Fibroblast of the conjunctiva (primary cell): ENCODE results near the gene COL8A2.

Experiments
- DNase-seq: peaks from one replicate; pipeline ENCODE4 v3.0.0-alpha.2; 2010; ENCODE audit warnings: low read depth

The COL8A2 gene

GRCh38 chr1:36157973-36158826 lies 33.2 kb upstream of the COL8A2 start:
- DNase-seq: no peak

GRCh38 chr1:36157115-36157903 lies 32.3 kb upstream of the COL8A2 start:
- DNase-seq: no peak

- DNase-seq: no peak
These were observed 31.5 kb upstream of the COL8A2 start for GRCh38 chr1:36156329-36157114.

- peak; percentile 51 for DNase-seq
These were observed 30.6 kb upstream of the COL8A2 start, which contains the start of gene MAP7D1 for GRCh38 chr1:36155408-36156328. Gene MAP7D1, plus strand, starts transcription at chr1:36156160. Its CDS starts 258 bp downstream, at chr1:36156418.

- DNase-seq: no peak
These were observed 29.9 kb upstream of the COL8A2 start for GRCh38 chr1:36154765-36155407.

- no peak for DNase-seq
These were observed 29.3 kb upstream of the COL8A2 start for GRCh38 chr1:36154335-36154734.

GRCh38 chr1:36153476-36153875 lies 28.5 kb upstream of the COL8A2 start:
- no peak for DNase-seq

GRCh38 chr1:36151845-36152203 lies 26.8 kb upstream of the COL8A2 start:
- no peak for DNase-seq

DNA sequence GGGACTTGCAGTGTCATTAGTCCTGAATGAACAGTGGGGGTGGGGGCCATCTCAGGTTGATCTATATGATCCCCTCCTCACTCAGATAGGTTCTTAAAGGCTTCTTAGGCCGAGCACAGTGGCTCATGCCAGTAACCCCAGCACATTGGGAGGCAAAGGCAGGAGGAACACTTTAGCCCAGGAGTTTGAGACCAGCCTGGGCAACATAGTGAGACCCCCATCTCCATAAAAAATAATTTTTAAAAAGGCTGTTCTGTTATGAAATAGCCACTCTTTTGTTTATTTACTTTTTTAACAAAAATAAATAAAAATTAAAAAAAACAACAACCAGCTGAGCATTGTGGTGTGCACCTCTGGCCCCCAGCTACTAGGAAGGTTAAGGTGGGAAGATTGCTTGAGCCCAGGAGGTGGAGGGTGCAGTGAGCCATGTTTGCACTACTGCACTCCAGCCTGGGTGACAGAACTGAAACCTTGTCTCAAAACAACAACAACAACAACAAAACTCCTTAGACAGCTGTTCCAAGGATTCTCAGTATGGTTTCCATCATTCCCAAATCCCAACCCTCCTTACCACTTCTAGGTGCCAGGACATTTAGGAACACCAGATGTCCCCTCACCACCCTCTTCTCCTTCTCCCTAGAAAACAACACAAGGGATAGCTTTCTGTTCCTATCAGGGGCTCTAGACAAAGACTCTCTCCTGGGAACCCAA lies 26.3 kb upstream of the COL8A2 start:
- no peak for DNase-seq

GRCh38 chr1:36150296-36151133 lies 25.5 kb upstream of the COL8A2 start:
- peak; percentile 94 for DNase-seq

GRCh38 chr1:36149973-36150295 lies 24.9 kb upstream of the COL8A2 start:
- DNase-seq: no peak

GRCh38 chr1:36149237-36149972 lies 24.4 kb upstream of the COL8A2 start, which contains the start of gene TRAPPC3:
Gene TRAPPC3, minus strand, starts transcription at chr1:36149486. Its CDS starts 108 bp downstream, at chr1:36149378.
- peak; percentile 100 for DNase-seq

GRCh38 chr1:36148821-36149236 lies 23.8 kb upstream of the COL8A2 start:
- DNase-seq: no peak

DNA sequence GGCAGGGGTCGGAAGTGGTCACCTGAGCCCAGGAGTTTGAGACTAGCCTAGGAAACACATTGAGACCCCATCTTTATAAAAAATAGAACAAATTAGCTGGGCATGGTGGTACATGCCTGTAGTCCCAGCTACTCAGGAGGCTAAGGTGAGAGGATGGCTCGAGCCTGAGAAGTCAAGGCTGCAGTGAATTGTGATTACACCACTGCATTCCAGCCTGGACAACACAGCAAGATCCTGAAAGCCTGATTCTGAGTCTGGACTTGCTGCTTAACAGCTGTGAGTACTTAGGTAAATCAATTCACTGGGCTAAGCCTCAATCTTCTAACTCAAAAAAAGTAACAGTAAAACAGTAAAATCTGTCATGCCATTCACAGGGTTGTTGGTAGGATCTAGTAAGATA lies 19.4 kb upstream of the COL8A2 start:
- no peak for DNase-seq

DNA sequence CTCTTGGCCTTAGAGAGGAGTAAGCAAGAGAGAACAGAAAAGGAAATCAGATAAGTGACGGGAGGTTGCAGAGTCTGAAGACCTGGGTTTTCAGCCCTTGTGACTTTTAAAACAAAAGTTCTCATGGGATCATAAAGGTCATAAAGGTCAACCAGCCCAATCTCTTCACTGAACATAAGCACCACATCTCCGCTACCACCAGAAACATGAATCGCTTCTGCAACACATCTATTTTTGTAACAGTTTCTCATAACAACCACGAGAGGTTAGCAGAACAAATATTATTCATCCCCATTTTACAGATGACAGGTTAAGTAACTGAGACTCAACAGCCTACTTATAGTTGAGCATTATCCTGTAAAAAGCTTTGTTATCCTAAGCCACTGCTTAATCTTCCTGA lies 18.4 kb upstream of the COL8A2 start:
- no peak for DNase-seq

- DNase-seq: no peak
These were observed 17.1 kb upstream of the COL8A2 start for GRCh38 chr1:36142121-36142520.

DNA sequence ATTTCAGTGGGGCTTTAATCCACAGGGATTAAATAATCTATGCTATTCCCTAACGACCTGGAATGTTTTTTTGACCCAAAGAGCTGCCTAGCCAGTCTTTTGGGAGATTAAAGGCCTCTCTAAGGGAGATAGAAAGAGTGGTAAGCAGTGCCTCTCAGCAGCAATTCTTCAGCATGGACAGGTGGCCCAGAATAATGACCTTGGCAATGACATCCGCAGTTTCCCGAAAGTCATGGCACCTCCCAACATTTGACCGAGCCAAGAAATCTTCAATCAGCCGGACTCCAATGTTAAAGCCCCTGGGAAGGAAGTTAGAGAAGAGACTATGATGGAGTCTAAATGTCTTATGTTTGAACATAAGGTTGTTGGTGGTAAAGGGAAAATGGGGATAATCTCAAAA lies 14.5 kb upstream of the COL8A2 start:
- no peak for DNase-seq

DNA sequence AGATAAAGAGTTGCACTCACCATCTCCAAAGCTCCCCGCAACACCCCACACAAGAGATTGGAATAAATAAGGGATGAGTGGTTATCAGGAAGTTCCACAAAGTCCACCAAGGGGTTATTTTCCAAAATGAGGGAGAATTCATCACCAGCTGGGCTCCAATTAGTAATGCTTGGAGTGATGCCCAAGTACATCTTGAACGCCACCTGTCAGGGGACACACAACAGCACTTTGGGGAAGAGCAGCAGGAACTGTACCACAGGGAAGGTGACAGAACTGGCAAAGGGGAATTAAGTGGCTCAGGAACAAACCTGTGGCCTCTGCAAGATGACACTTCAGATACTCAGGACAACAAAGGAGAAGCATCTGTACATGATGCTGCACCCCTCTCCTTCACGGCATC lies 12.8 kb upstream of the COL8A2 start:
- no peak for DNase-seq

GRCh38 chr1:36137226-36137625 lies 12.2 kb upstream of the COL8A2 start:
- DNase-seq: no peak
